Sigmoid colon (tissue), 7 donors: ENCODE measurements around the gene CDK5R1. TPM values are rescaled to one million over a fixed set of nuclear protein-coding genes. Genes with fewer than 3 reads are reported as not detected.

Experiments used
- DNase-seq: peaks from one replicate; pipeline ENCODE4 v3.0.0-alpha.2; 2019
- H3K27ac ChIP-seq, 4 donors: fragments of 200-600 bp; sonication (generic); one replicate each; pipeline ENCODE4 v1.5.1; 2016 to 2019; ENCODE audit warnings: mild to moderate bottlenecking in 1 of 4
- H3K27me3 ChIP-seq, 3 donors: fragments of 200-600 bp; sonication (generic); one replicate each; pipeline ENCODE4 v1.5.1; 2019; ENCODE audit warnings: mild to moderate bottlenecking in 1 of 3
- H3K36me3 ChIP-seq, 4 donors: fragments of 200-600 bp; sonication (generic); one replicate each; pipeline ENCODE4 v1.5.1; 2016 to 2019
- H3K4me1 ChIP-seq, 4 donors: fragments of 200-600 bp; sonication (generic); one replicate each; pipeline ENCODE4 v1.5.1; 2017 to 2019
- H3K4me3 ChIP-seq, 4 donors: fragments of 200-600 bp; sonication (generic); one replicate each; pipeline ENCODE4 v1.5.1; 2017 to 2019; ENCODE audit warnings: mild to moderate bottlenecking in 2 of 4, moderate library complexity in 1 of 4
- H3K9me3 ChIP-seq, 4 donors: fragments of 200-600 bp in 3 of 4; sonication (generic) in 3 of 4; one replicate each; pipeline versions ENCODE4 v1.5.1 to v1.6.1; 2013 to 2019
- CTCF ChIP-seq, 4 experiments: fragments of 450-650 bp in 3 of 4; fragments of 200-600 bp in 1 of 4; IDR thresholded peaks; one replicate each; pipeline ENCODE4 v1.5.1; 2016 to 2019; ENCODE audit warnings: antibody characterized with exemption in 4 of 4, mild to moderate bottlenecking in 3 of 4, moderate library complexity in 2 of 4
- EP300 ChIP-seq, 4 donors: sonication (generic); formaldehyde crosslinking; IDR thresholded peaks; one replicate each; pipeline ENCODE4 v1.6.1; 2017; ENCODE audit warnings: antibody characterized with exemption in 4 of 4
- POLR2A ChIP-seq, 2 donors: fragments of 450-650 bp; IDR thresholded peaks; one replicate each; pipeline ENCODE4 v1.6.1; 2016; ENCODE audit warnings: antibody characterized with exemption in 2 of 2, mild to moderate bottlenecking in 2 of 2, moderate library complexity in 2 of 2
- POLR2AphosphoS5 ChIP-seq, 4 donors: sonication (generic); formaldehyde crosslinking; IDR thresholded peaks; one replicate each; pipeline ENCODE4 v1.6.1; 2017; ENCODE audit warnings: antibody characterized with exemption in 4 of 4
- WGBS, 2 donors: extraction: QIAGEN DNeasy Blood & Tissue Kit; methylation state at CpG; one replicate each; pipeline ENCODE4 v1.1.7; 2013; 5-methylcytosine and 5-hydroxymethylcytosine counted together
- intact Hi-C: fragments of 100-400 bp; cut with DNase I; formaldehyde crosslinking; loops from one replicate; pipeline ENCODE4 v1.15.1; 2023
- polyA plus RNA-seq, 3 donors: library from polyadenylated mRNA; stranded (reverse); fragments of 200-250 nt; gene quantifications; one replicate each; pipeline ENCODE4 v1.2.3, GENCODE V29; 2013
- total RNA-seq, 4 donors: library from RNA; depleted of rRNA; stranded (reverse); fragments of >200 nt; gene quantifications; one replicate each; pipeline ENCODE4 v1.1.0, GENCODE V29; 2016
- donor health status: healthy with polysubstance abuse.
- donor health status: Bipolar disorder and iron deficiency.
- donor health status: healthy.

CDK5R1 gene
- total and polyA plus RNA-seq, 7 donors: under 0.01 to 3.8 (median 1.1) TPM

DNA sequence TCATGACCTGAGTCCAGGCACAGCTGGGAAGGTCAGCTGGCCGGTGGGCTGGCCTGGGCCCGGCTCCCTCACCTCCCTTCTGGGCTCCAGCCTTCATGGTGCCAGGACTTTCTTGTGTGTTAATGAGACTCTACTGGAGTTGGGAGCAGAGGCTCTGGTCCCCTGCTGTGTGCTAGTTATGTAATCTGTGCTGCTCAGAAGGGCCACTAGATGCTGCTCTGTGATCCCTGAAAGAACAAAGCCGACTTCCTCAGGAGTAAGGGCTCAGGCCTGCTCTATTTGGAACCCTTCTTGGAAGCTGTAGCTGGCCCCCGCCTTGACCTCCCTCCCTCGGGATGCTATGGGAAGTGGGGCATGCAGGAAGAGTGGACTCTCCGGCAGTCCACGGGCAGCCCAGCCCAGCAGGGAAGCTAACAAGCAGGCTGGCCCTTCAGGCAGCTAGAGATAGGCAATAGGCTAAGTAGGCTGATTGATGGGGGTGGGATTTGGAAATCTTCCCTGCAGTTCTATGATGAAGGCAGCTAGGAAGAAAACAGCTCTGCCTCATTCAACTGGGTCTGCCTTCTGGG is 3.3 kb upstream of the CDK5R1 start:
- no peak overlapping the region for H3K4me3 ChIP-seq
- H3K4me1 ChIP-seq: peaks cover 0 to 28% (median 25%) of the 10 kb centered on the region in 4 donors
- 39 to 48% methylated on average over 7 of the region's 7 CpGs for whole genome bisulfite sequencing, 2 donors
- intact Hi-C loops: loop anchor here (10.0 kb wide), 1 partner anchor 391 kb away; the partner anchor contains the start of gene MYO1D
- H3K36me3 ChIP-seq: peaks cover 18 to 36% (median 24%) of the 10 kb centered on the region in 4 donors
- peak; percentile 20 to 50 (median 36) for TF ChIP-seq CTCF (IDR thresholded peaks at IDR 0.05)
- TF ChIP-seq EP300 (IDR thresholded peaks at IDR 0.05): no peak
- DNase-seq: peak; percentile 81
- peak overlapping the region; percentile 39 to 68 (median 52) for H3K27ac ChIP-seq
- no peaks in the 10 kb centered on the region for H3K9me3 ChIP-seq
- no peaks in the 10 kb centered on the region for H3K27me3 ChIP-seq

DNA sequence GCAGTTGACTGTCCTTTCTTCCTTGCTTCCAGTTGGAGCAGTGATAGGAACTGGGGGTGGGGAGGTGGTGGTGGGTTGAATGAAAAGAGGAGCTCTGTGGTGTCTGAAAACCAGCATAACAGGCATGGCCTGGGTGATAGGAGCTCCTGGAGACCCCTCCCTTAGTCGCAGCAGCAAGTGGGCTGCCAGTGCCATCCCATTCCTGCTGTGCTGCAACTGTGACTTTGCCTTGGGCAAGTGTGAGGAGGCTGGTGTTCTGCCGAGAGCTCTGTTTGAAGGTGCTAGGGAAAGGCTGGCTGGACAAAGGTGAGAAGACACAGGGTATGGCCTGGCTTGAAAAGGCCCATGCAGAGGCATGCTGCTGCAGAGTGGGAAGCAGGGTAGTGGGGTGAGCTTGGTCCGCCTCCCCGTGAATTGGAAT is 2.7 kb upstream of the CDK5R1 start:
- TF ChIP-seq POLR2AphosphoS5 (IDR thresholded peaks at IDR 0.05) (no peak), POLR2A (IDR thresholded peaks at IDR 0.05) (no peak), CTCF (IDR thresholded peaks at IDR 0.05) (no peak), EP300 (IDR thresholded peaks at IDR 0.05) (no peak)
- H3K4me1 ChIP-seq: peaks cover 0 to 28% (median 25%) of the 10 kb centered on the region in 4 donors
- no peaks in the 10 kb centered on the region for H3K27me3 ChIP-seq
- peaks cover 13 to 31% (median 20%) of the 10 kb centered on the region in 4 donors for H3K36me3 ChIP-seq
- no peak for DNase-seq
- 89 to 91% methylated on average over 4 of the region's 4 CpGs for WGBS, 2 donors
- H3K9me3 ChIP-seq: no peaks in the 10 kb centered on the region
- intact Hi-C loops: loop anchor here (10.0 kb wide), 1 partner anchor 391 kb away; the partner anchor contains the start of gene MYO1D
- peak overlapping the region; percentile 39 to 68 (median 52) for H3K27ac ChIP-seq
- H3K4me3 ChIP-seq: no peak overlapping the region

DNA sequence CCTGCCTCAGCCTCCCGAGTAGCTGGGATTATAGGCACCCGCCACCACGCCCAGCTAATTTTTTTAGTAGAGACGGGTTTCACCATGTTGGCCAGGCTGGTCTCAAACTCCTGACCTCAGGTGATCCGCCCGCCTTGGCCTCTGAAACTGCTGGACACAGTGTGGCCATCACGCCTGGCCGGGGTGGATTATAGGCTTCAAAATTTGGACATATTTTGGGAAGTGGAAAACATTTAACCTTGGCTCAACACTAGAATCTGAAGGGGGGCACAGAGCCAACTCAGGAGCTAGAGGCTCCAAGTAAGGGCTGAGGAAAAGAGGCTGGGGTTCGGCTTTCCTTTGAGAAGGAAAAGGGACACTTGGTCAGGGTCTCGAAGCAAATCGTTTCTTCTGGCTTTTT is 2.2 kb upstream of the CDK5R1 start:
- WGBS, 2 donors: 86 to 91% methylated on average over 11 of the region's 11 CpGs
- H3K27me3 ChIP-seq: no peaks in the 10 kb centered on the region
- H3K9me3 ChIP-seq: no peaks in the 10 kb centered on the region
- peak overlapping the region in 1 of 4 donors; percentile 49 for H3K27ac ChIP-seq
- intact Hi-C loops: loop anchor here (10.0 kb wide), 1 partner anchor 390 kb away; the partner anchor contains the start of gene MYO1D
- TF ChIP-seq CTCF (IDR thresholded peaks at IDR 0.05) (no peak), EP300 (IDR thresholded peaks at IDR 0.05) (no peak), POLR2AphosphoS5 (IDR thresholded peaks at IDR 0.05) (no peak), POLR2A (IDR thresholded peaks at IDR 0.05) (no peak)
- H3K36me3 ChIP-seq: peaks cover 7 to 25% (median 14%) of the 10 kb centered on the region in 4 donors
- H3K4me1 ChIP-seq: peaks cover 0 to 28% (median 25%) of the 10 kb centered on the region in 4 donors
- H3K4me3 ChIP-seq: no peak overlapping the region
- DNase-seq: no peak

DNA sequence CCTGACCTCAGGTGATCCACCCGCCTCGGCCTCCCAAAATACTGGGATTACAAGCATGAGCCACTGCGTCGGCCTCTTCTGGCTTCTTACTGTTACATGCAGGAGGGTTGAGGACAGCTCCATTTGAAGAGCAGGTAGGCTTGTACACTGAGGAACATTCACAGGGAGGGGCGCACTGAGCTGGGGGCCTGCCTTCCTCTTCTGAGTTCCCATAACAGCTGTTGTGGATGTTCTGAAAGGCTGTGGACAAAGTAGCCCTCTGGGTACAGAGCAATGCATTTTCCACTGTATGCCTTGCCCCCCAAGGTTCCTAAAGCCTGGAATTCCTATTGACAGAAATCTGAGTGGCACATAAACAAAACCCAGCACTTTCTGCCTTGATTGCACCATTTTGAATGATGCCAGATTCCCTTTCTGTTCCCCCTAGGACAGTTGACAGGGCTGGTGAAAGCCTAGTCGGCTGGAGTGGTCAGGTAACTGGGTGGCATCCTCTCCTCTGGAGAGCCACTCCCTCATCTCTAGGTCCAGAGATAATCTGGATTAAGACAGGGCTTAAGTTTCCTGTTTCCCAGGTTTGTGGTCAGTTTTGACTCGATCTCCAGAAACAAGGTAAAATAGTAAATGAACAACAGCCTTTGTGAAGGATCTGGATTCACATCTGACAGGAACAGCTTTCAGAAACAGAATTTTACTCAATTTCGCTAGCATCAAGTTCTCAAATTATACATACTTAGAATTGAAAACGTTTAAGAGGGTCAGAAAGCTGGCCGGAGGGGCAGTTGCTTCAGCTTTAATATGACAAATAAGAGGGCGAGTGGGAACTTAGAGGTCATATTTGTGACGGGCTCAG is 1.3 kb upstream of the CDK5R1 start:
- H3K4me3 ChIP-seq: peak overlapping the region in 3 of 4 donors; percentile 55 to 67 (median 59)
- H3K9me3 ChIP-seq: no peaks in the 10 kb centered on the region
- H3K36me3 ChIP-seq: peaks cover 1 to 16% (median 8%) of the 10 kb centered on the region in 4 donors
- H3K27ac ChIP-seq: peak overlapping the region; percentile 67 to 79 (median 78)
- no peak for DNase-seq
- 78 to 80% methylated on average over 12 of the region's 12 CpGs for WGBS, 2 donors
- H3K27me3 ChIP-seq: no peaks in the 10 kb centered on the region
- intact Hi-C loops: loop anchor here (2.0 to 10.0 kb wide), 2 partner anchors 41 to 389 kb away; partner anchors contain the start of genes MYO1D and PSMD11
- peaks cover 0 to 28% (median 25%) of the 10 kb centered on the region in 4 donors for H3K4me1 ChIP-seq
- TF ChIP-seq EP300 (IDR thresholded peaks at IDR 0.05): no peak
- TF ChIP-seq POLR2A (IDR thresholded peaks at IDR 0.05): no peak
